Activated CD8-positive, alpha-beta memory T cell treated with anti-CD3 and anti-CD28 coated beads, Interleukin-2, amount 50 U/mL, for 24 hours (primary cell): ENCODE data around the gene KDM5B.
"Not testable (repeated sequence)": the region's sequence is repeated elsewhere in the genome, so short reads cannot be mapped to it uniquely, and the experiment has no call there.

Experiments used
- DNase-seq: peaks from one replicate; pipeline ENCODE4 v3.0.0-alpha.2; 2020; ENCODE audit errors: extremely low read depth

KDM5B gene

GRCh38 chr1:202807926-202808757, at the start of gene KDM5B:
TSS of gene KDM5B (minus strand) at chr1:202808421. CDS start at chr1:202808305, 116 bp downstream.
- DNase-seq, result no peak

- DNase-seq, result no peak
These were observed 49.0 kb upstream of the KDM5B start for GRCh38 chr1:202857136-202857610.

- no peak for DNase-seq
These were observed 47.8 kb upstream of the KDM5B start for GRCh38 chr1:202856014-202856413.

- no peak for DNase-seq
These were observed 46.6 kb upstream of the KDM5B start for GRCh38 chr1:202854787-202855186.

GRCh38 chr1:202852163-202852904, 44.1 kb upstream of the KDM5B start:
- DNase-seq, result no peak

- DNase-seq, result no peak
These were observed 42.6 kb upstream of the KDM5B start for GRCh38 chr1:202850593-202851362.

- DNase-seq, result no peak
These were observed 39.9 kb upstream of the KDM5B start for GRCh38 chr1:202848191-202848542.

GRCh38 chr1:202844935-202845334, 36.7 kb upstream of the KDM5B start:
- no peak for DNase-seq

GRCh38 chr1:202844259-202844658, 36.0 kb upstream of the KDM5B start:
- DNase-seq, result no peak

GRCh38 chr1:202843081-202843480, 34.9 kb upstream of the KDM5B start:
- DNase-seq, result no peak

GRCh38 chr1:202837746-202838262, 29.6 kb upstream of the KDM5B start:
- DNase-seq, result no peak

GRCh38 chr1:202836623-202837403, 28.6 kb upstream of the KDM5B start:
- DNase-seq, result no peak

- DNase-seq, result no peak
These were observed 27.4 kb upstream of the KDM5B start for GRCh38 chr1:202835548-202836072.

GRCh38 chr1:202834771-202835547, 26.7 kb upstream of the KDM5B start:
- no peak for DNase-seq

GRCh38 chr1:202831906-202832305, 23.7 kb upstream of the KDM5B start:
- DNase-seq, result no peak

GRCh38 chr1:202829223-202829622, 21.0 kb upstream of the KDM5B start:
- DNase-seq, result not testable (repeated sequence)

GRCh38 chr1:202825748-202826147, 17.5 kb upstream of the KDM5B start:
- DNase-seq, result no peak

- DNase-seq, result no peak
These were observed 13.2 kb upstream of the KDM5B start for GRCh38 chr1:202821467-202821866.

GRCh38 chr1:202818819-202819218, 10.6 kb upstream of the KDM5B start:
- no peak for DNase-seq

GRCh38 chr1:202815120-202815519, 6.9 kb upstream of the KDM5B start:
- DNase-seq, result no peak
